Measurements from ENCODE around the gene PTEN.

- TF ChIP-seq CTCF (IDR thresholded peaks at IDR 0.05) (no peak), POLR2A (IDR thresholded peaks at IDR 0.05) (no peak)
Observed at GRCh38 chr10:87935290-87936141, 72.1 kb downstream of the PTEN start.
